Upper lobe of right lung (tissue), 1 donor: ENCODE results near the gene PIGN. TPM values are rescaled to one million over a fixed set of nuclear protein-coding genes. Genes with fewer than 3 reads are reported as not detected.

ENCODE experiments used
- ATAC-seq: fragments of 200-7000 bp; cut with Tn5 transposase; one replicate; pipeline ENCODE4 v1.9.1; 2020; ENCODE audit warnings: mild to moderate bottlenecking, moderate library complexity
- DNase-seq: peaks from one replicate; pipeline ENCODE4 v3.0.0-alpha.2; 2020
- H3K27ac ChIP-seq: fragments of 200-600 bp; one replicate; pipeline ENCODE4 v1.8.0; 2022
- H3K27me3 ChIP-seq: fragments of 200-600 bp; one replicate; pipeline ENCODE4 v1.8.0; 2022; ENCODE audit warnings: mild to moderate bottlenecking
- H3K36me3 ChIP-seq: fragments of 200-600 bp; one replicate; pipeline ENCODE4 v1.8.0; 2022
- H3K4me1 ChIP-seq: fragments of 200-600 bp; one replicate; pipeline ENCODE4 v1.8.0; 2022
- H3K4me3 ChIP-seq: fragments of 200-600 bp; one replicate; pipeline ENCODE4 v1.8.0; 2022; ENCODE audit warnings: mild to moderate bottlenecking
- H3K9me3 ChIP-seq: fragments of 200-600 bp; one replicate; pipeline ENCODE4 v1.8.0; 2022
- CTCF ChIP-seq: fragments of 200-600 bp; IDR thresholded peaks from one replicate; pipeline ENCODE4 v1.8.0; 2022; ENCODE audit warnings: antibody characterized with exemption
- intact Hi-C: fragments of 100-400 bp; cut with DNase I; formaldehyde crosslinking; loops from one replicate; pipeline ENCODE4 v1.11.0; 2022
- total RNA-seq: library from RNA; stranded (reverse); fragmentation: NEBNext Ultra II Directional; extraction: Animal tissue kit (Norgen Biotek cat#: 25700); gene quantifications from one replicate; pipeline ENCODE4 v1.2.1, GENCODE V29; 2021
- donor health status: DM: no; HTN: yes; CAD: no; lungs with severe emphysema.

Gene PIGN
- total RNA-seq, 1 donor from 2014 or later = 25.2 TPM

GRCh38 chr18:62072370-62072769 is 114.5 kb downstream of the PIGN start:
- H3K36me3 ChIP-seq = peaks cover 14% of the 10 kb centered on the region
- no peak for TF ChIP-seq CTCF
- no peaks in the 10 kb centered on the region for H3K27me3 ChIP-seq
- H3K9me3 ChIP-seq = no peaks in the 10 kb centered on the region
- ATAC-seq (no peak), DNase-seq (no peak)
- no peak overlapping the region for H3K4me3 ChIP-seq
- intact Hi-C loops = no loop called here
- H3K27ac ChIP-seq = no peak overlapping the region
- no peaks in the 10 kb centered on the region for H3K4me1 ChIP-seq

- DNase-seq (no peak), ATAC-seq (no peak)
- Histone ChIP-seq H3K27ac (no peak overlapping the region), H3K27me3 (no peaks in the 10 kb centered on the region), H3K4me1 (no peaks in the 10 kb centered on the region), H3K9me3 (no peaks in the 10 kb centered on the region), H3K4me3 (no peak overlapping the region), H3K36me3 (peaks cover 14% of the 10 kb centered on the region)
- no peak for TF ChIP-seq CTCF
- intact Hi-C loops = no loop called here
Measured at GRCh38 chr18:62071071-62071470, 115.8 kb downstream of the PIGN start.

- Histone ChIP-seq H3K9me3 (no peaks in the 10 kb centered on the region), H3K4me1 (no peaks in the 10 kb centered on the region), H3K4me3 (no peak overlapping the region), H3K36me3 (peaks cover 14% of the 10 kb centered on the region), H3K27me3 (no peaks in the 10 kb centered on the region), H3K27ac (no peak overlapping the region)
- DNase-seq = no peak
- no peak for TF ChIP-seq CTCF
- intact Hi-C loops = no loop called here
- ATAC-seq = no peak
Measured at GRCh38 chr18:62070302-62070701, 116.6 kb downstream of the PIGN start.

- Histone ChIP-seq H3K27ac (no peak overlapping the region), H3K9me3 (no peaks in the 10 kb centered on the region), H3K4me1 (no peaks in the 10 kb centered on the region), H3K4me3 (no peak overlapping the region), H3K36me3 (peaks cover 14% of the 10 kb centered on the region), H3K27me3 (no peaks in the 10 kb centered on the region)
- no peak for TF ChIP-seq CTCF
- intact Hi-C loops = no loop called here
- DNase-seq (no peak), ATAC-seq (no peak)
Measured at GRCh38 chr18:62069556-62069955, 117.3 kb downstream of the PIGN start.

- no peak for TF ChIP-seq CTCF
- H3K9me3 ChIP-seq = no peaks in the 10 kb centered on the region
- no peak overlapping the region for H3K4me3 ChIP-seq
- peaks cover 2% of the 10 kb centered on the region for H3K36me3 ChIP-seq
- no peaks in the 10 kb centered on the region for H3K27me3 ChIP-seq
- no peak for ATAC-seq
- no peak for DNase-seq
- intact Hi-C loops = no loop called here
- H3K27ac ChIP-seq = no peak overlapping the region
- no peaks in the 10 kb centered on the region for H3K4me1 ChIP-seq
Measured at GRCh38 chr18:62066102-62066818, 120.6 kb downstream of the PIGN start.

- Histone ChIP-seq H3K36me3 (no peaks in the 10 kb centered on the region), H3K27me3 (no peaks in the 10 kb centered on the region), H3K9me3 (no peaks in the 10 kb centered on the region), H3K4me3 (no peak overlapping the region), H3K27ac (no peak overlapping the region), H3K4me1 (no peaks in the 10 kb centered on the region)
- intact Hi-C loops = no loop called here
- no peak for ATAC-seq
- no peak for TF ChIP-seq CTCF
- no peak for DNase-seq
Measured at GRCh38 chr18:62064361-62064760, 122.5 kb downstream of the PIGN start.
